HCT116 (cell line): Measurements from ENCODE around the gene OR51V1. TPM values are rescaled to one million over a fixed set of nuclear protein-coding genes. Genes with fewer than 3 reads are reported as not detected.

ENCODE experiments used
- ATAC-seq: fragments of 200-7000 bp; cut with Tn5 transposase; 2 replicates; pipeline ENCODE4 v1.9.1; 2020; ENCODE audit warnings: mild to moderate bottlenecking, moderate library complexity
- BruUV-seq: library from RNA; stranded (reverse); fragments of 400-500 nt; replicated peaks from 2 replicates; lab custom pipeline; 2021; lab: Mats Ljungman, UMichigan
- CTCF ChIA-PET: fragments of 300-600 bp; sonication (Branson Sonifier 250); formaldehyde crosslinking; loops from one replicate; lab custom pipeline; 2021; ENCODE audit warnings: antibody characterized with exemption; lab: Charles Lee
- POLR2A ChIA-PET: fragments of 300-600, 350-600 bp; sonication (Branson Sonifier 250); formaldehyde crosslinking; loops from one replicate; lab custom pipeline; 2021; ENCODE audit warnings: antibody characterized with exemption; lab: Charles Lee
- RAD21 ChIA-PET, 2 experiments: fragments of 300-600 bp; sonication (Branson Sonifier 250); formaldehyde crosslinking; loops; one replicate each; lab custom pipeline; 2023; ENCODE audit warnings: low total read pairs in 2 of 2; ENCODE audit not compliant: uncharacterized antibody in 2 of 2, unreplicated experiment in 2 of 2, low non-redundant PET in 1 of 2; lab: Charles Lee
- DNase-seq: peaks from one replicate; pipeline ENCODE4 v3.0.0-alpha.2; 2010; ENCODE audit warnings: low read depth, low spot score
- H2AFZ ChIP-seq: fragments of 200-600 bp; shearing (Covaris generic), sonication (generic); 2 replicates; pipeline ENCODE4 v1.6.1; 2017; ENCODE audit warnings: low read depth, mixed run types, mixed read lengths, antibody characterized with exemption, low read length; ENCODE audit not compliant: poor library complexity, severe bottlenecking
- H3K27ac ChIP-seq: 2 replicates; pipeline ENCODE4 v1.5.1; 2012; ENCODE audit warnings: low read depth, low read length
- H3K27me3 ChIP-seq: fragments of 200-600 bp; sonication (generic); 2 replicates; pipeline ENCODE4 v1.6.1; 2016; ENCODE audit warnings: mixed run types, low read length, mixed read lengths; ENCODE audit not compliant: insufficient read depth
- H3K36me3 ChIP-seq, 2 experiments: fragments of 200-500 bp in 1 of 2; fragments of 200-600 bp in 1 of 2; sonication (Bioruptor generic) in 1 of 2; sonication (generic) in 1 of 2; 2 replicates each; pipeline versions ENCODE4 v1.5.1 to v1.6.1; 2014 to 2016; ENCODE audit warnings: low read length in 2 of 2, inconsistent platforms in 1 of 2, mixed read lengths in 1 of 2, mixed run types in 1 of 2; ENCODE audit not compliant: insufficient read depth in 2 of 2, control insufficient read depth in 1 of 2
- H3K4me1 ChIP-seq, 2 experiments: fragments of 200-600 bp in 1 of 2; sonication (generic) in 1 of 2; 2 replicates each; pipeline versions ENCODE4 v1.5.1 to v1.6.1; 2012 to 2017; ENCODE audit warnings: low read length in 2 of 2, inconsistent platforms in 1 of 2, mild to moderate bottlenecking in 1 of 2, mixed read lengths in 1 of 2, mixed run types in 1 of 2, moderate library complexity in 1 of 2; ENCODE audit not compliant: insufficient read depth in 2 of 2, control insufficient read depth in 1 of 2
- H3K4me2 ChIP-seq: fragments of 200-600 bp; sonication (generic); 2 replicates; pipeline ENCODE4 v1.6.1; 2017; ENCODE audit warnings: mixed run types, low read length, mixed read lengths
- H3K4me3 ChIP-seq, 2 experiments: fragments of 200-600 bp in 1 of 2; sonication (generic) in 1 of 2; replicated peaks in 1 of 2; 2 replicates each; pipeline ENCODE4 v1.5.1; 2011 to 2016; ENCODE audit warnings: low read length in 2 of 2, control low read depth in 1 of 2, low read depth in 1 of 2, mild to moderate bottlenecking in 1 of 2, mixed read lengths in 1 of 2, mixed run types in 1 of 2
- H3K79me2 ChIP-seq: fragments of 200-600 bp; sonication (generic); 2 replicates; pipeline ENCODE4 v1.6.1; 2017; ENCODE audit warnings: mild to moderate bottlenecking, mixed run types, low read length, moderate library complexity, mixed read lengths; ENCODE audit not compliant: insufficient read depth
- H3K9ac ChIP-seq: fragments of 200-600 bp; sonication (generic); 2 replicates; pipeline ENCODE4 v1.6.1; 2016; ENCODE audit warnings: low read length, mixed read lengths
- H3K9me2 ChIP-seq: fragments of 200-600 bp; sonication (generic), shearing (Covaris generic); 2 replicates; pipeline ENCODE4 v1.6.1; 2017; ENCODE audit warnings: mixed run types, mild to moderate bottlenecking, moderate library complexity; ENCODE audit not compliant: insufficient read depth
- H3K9me3 ChIP-seq, 2 experiments: fragments of 200-500 bp in 1 of 2; fragments of 200-600 bp in 1 of 2; sonication (Bioruptor generic) in 1 of 2; sonication (generic) in 1 of 2; 2 replicates each; pipeline ENCODE4 v1.6.1; 2014 to 2017; ENCODE audit warnings: low read length in 2 of 2, mixed read lengths in 2 of 2, inconsistent platforms in 1 of 2, low read depth in 1 of 2, mild to moderate bottlenecking in 1 of 2, mixed run types in 1 of 2, moderate library complexity in 1 of 2; ENCODE audit not compliant: control insufficient read depth in 1 of 2, insufficient read depth in 1 of 2
- H4K20me1 ChIP-seq: fragments of 200-600 bp; sonication (generic), shearing (Covaris generic); 2 replicates; pipeline ENCODE4 v1.6.1; 2017; ENCODE audit warnings: mixed run types, mild to moderate bottlenecking, moderate library complexity; ENCODE audit not compliant: insufficient read depth
- CEBPB ChIP-seq: IDR thresholded peaks from 2 replicates; pipeline ENCODE4 v1.6.1; 2012; ENCODE audit warnings: low read depth
- ELF1 ChIP-seq: IDR thresholded peaks from 2 replicates; pipeline ENCODE4 v1.6.1; 2012; ENCODE audit warnings: low read depth, borderline replicate concordance
- EZH2phosphoT487 ChIP-seq: fragments of 200-600 bp; IDR thresholded peaks from 2 replicates; pipeline ENCODE4 v1.6.1; 2018; ENCODE audit warnings: antibody characterized with exemption, borderline replicate concordance
- FOSL1 ChIP-seq: IDR thresholded peaks from 2 replicates; pipeline ENCODE4 v1.6.1; 2012; ENCODE audit warnings: low read depth
- MAX ChIP-seq: IDR thresholded peaks from 2 replicates; pipeline ENCODE4 v1.6.1; 2012
- POLR2A ChIP-seq: IDR thresholded peaks from 2 replicates; pipeline ENCODE4 v1.7.0; 2011; ENCODE audit warnings: borderline replicate concordance; ENCODE audit not compliant: insufficient read depth, insufficient read length; ENCODE audit errors: extremely low read depth
- SP1 ChIP-seq: IDR thresholded peaks from 2 replicates; pipeline ENCODE4 v1.6.1; 2012; ENCODE audit warnings: low read depth
- TCF7L2 ChIP-seq: IDR thresholded peaks from 2 replicates; pipeline ENCODE4 v1.7.0; 2011; ENCODE audit warnings: borderline replicate concordance, inconsistent platforms; ENCODE audit not compliant: insufficient read depth, insufficient read length; ENCODE audit errors: extremely low read depth
- intact Hi-C: fragments of 100-400 bp; cut with micrococcal nuclease; formaldehyde crosslinking; loops from 2 replicates; pipeline ENCODE4 v1.10.0; 2022
- total RNA-seq: library from RNA; stranded (reverse); gene quantifications from one replicate; pipeline ENCODE4 v1.2.1, GENCODE V29; 2021; ENCODE audit not compliant: unreplicated experiment
- TF ChIP-seq, protein P1 (sequence below), 3 experiments: fragments of 200-600 bp in 1 of 3; sonication (generic) in 1 of 3; IDR thresholded peaks in 2 of 3; conservative IDR thresholded peaks in 1 of 3; 2 replicates each; pipeline ENCODE4 v1.5.1; 2012 to 2017; ENCODE audit warnings: low read depth in 2 of 3, low read length in 2 of 3, antibody characterized with exemption in 1 of 3, borderline replicate concordance in 1 of 3, control low read depth in 1 of 3, mild to moderate bottlenecking in 1 of 3, mixed read lengths in 1 of 3, mixed run types in 1 of 3, moderate library complexity in 1 of 3; ENCODE audit not compliant: insufficient read depth in 1 of 3

OR51V1 gene
- total RNA-seq, 1 experiment from 2014 or later: not detected

- ATAC-seq: no peak
- H3K27me3 ChIP-seq: no peaks in the 10 kb centered on the region
- DNase-seq: no peak
- H3K9me3 ChIP-seq: no peaks in the 10 kb centered on the region
- no peaks in the 10 kb centered on the region for H3K4me1 ChIP-seq
- no TSS peak for BruUV-seq
- POLR2A ChIA-PET: no interaction called here
- H3K36me3 ChIP-seq: no peaks in the 10 kb centered on the region
- no peaks in the 10 kb centered on the region for H3K9me2 ChIP-seq
- H3K9ac ChIP-seq: no peak within 1 kb of the TSS
- no peak within 1 kb of the TSS for H3K27ac ChIP-seq
- H2AFZ ChIP-seq: no peak within 1 kb of the TSS
- H3K79me2 ChIP-seq: no peaks in the 10 kb centered on the region
- no peaks in the 10 kb centered on the region for H4K20me1 ChIP-seq
- CTCF ChIA-PET: no interaction called here
- no peak for TF ChIP-seq TCF7L2
- TF ChIP-seq POLR2A: no peak
- no peak for TF ChIP-seq ELF1
- TF ChIP-seq, protein P1, sequence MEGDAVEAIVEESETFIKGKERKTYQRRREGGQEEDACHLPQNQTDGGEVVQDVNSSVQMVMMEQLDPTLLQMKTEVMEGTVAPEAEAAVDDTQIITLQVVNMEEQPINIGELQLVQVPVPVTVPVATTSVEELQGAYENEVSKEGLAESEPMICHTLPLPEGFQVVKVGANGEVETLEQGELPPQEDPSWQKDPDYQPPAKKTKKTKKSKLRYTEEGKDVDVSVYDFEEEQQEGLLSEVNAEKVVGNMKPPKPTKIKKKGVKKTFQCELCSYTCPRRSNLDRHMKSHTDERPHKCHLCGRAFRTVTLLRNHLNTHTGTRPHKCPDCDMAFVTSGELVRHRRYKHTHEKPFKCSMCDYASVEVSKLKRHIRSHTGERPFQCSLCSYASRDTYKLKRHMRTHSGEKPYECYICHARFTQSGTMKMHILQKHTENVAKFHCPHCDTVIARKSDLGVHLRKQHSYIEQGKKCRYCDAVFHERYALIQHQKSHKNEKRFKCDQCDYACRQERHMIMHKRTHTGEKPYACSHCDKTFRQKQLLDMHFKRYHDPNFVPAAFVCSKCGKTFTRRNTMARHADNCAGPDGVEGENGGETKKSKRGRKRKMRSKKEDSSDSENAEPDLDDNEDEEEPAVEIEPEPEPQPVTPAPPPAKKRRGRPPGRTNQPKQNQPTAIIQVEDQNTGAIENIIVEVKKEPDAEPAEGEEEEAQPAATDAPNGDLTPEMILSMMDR (IDR thresholded peaks at IDR 0.05 in 2 of 3, conservative IDR thresholded peaks at IDR 0.05 in 1 of 3; ENCODE audit: borderline replicate concordance in 1 of 3, insufficient read depth in 1 of 3, low read depth in 2 of 3, low read length in 2 of 3): no peak
- TF ChIP-seq CEBPB: no peak
- TF ChIP-seq FOSL1: no peak
- TF ChIP-seq MAX: no peak
- no peak for TF ChIP-seq SP1
- TF ChIP-seq EZH2phosphoT487: no peak
- no peak within 1 kb of the TSS for H3K4me2 ChIP-seq
- H3K4me3 ChIP-seq: no peak within 1 kb of the TSS
- RAD21 ChIA-PET: no interaction called here
- intact Hi-C loops: no loop called here
Observed at GRCh38 chr11:5226732-5227310, 26.3 kb upstream of the OR51V1 start, which contains the start of gene HBB. Gene HBB (minus strand): TSS chr11:5227071. CDS start chr11:5227021, 50 bp downstream.
